Endodermal cell (in vitro differentiated cells): Measurements from ENCODE around the gene SCN8A. TPM values are rescaled to one million over a fixed set of nuclear protein-coding genes. Genes with fewer than 3 reads are reported as not detected.

Experiments
- DNase-seq: peaks from one replicate; pipeline ENCODE4 v3.0.0-alpha.2; 2017
- H3K27ac ChIP-seq: 2 replicates; pipeline ENCODE4 v1.5.1; 2013; ENCODE audit warnings: mild to moderate bottlenecking, low read depth, low read length, moderate library complexity
- H3K27me3 ChIP-seq: 2 replicates; pipeline ENCODE4 v1.6.1; 2013; ENCODE audit warnings: mild to moderate bottlenecking, low read length, moderate library complexity; ENCODE audit not compliant: insufficient read depth, control insufficient read depth, poor library complexity, severe bottlenecking
- H3K36me3 ChIP-seq: 2 replicates; pipeline ENCODE4 v1.7.0; 2013; ENCODE audit warnings: mild to moderate bottlenecking, low read length, moderate library complexity; ENCODE audit not compliant: control insufficient read depth, insufficient read depth
- H3K4me1 ChIP-seq: one replicate; pipeline ENCODE4 v1.7.0; 2013; ENCODE audit warnings: low read length; ENCODE audit not compliant: control insufficient read depth, insufficient read depth
- H3K4me3 ChIP-seq: 2 replicates; pipeline ENCODE4 v1.5.1; 2013; ENCODE audit warnings: mild to moderate bottlenecking, low read length, moderate library complexity
- H3K9ac ChIP-seq: 2 replicates; pipeline ENCODE4 v1.6.1; 2013; ENCODE audit warnings: mild to moderate bottlenecking, low read length, moderate library complexity; ENCODE audit not compliant: poor library complexity, severe bottlenecking; ENCODE audit errors: extremely low read depth
- H3K9me3 ChIP-seq: 2 replicates; pipeline ENCODE4 v1.6.1; 2013; ENCODE audit warnings: mild to moderate bottlenecking, low read length, moderate library complexity; ENCODE audit not compliant: control insufficient read depth
- H3K27ac Mint-ChIP-seq: 2 replicates; pipeline ENCODE4 v1.8.0; 2020; ENCODE audit warnings: mixed read lengths
- H3K27me3 Mint-ChIP-seq: 2 replicates; pipeline ENCODE4 v1.8.0; 2021; ENCODE audit warnings: mild to moderate bottlenecking, mixed read lengths; ENCODE audit not compliant: insufficient read depth
- H3K36me3 Mint-ChIP-seq: 2 replicates; pipeline ENCODE4 v1.8.0; 2020; ENCODE audit warnings: low read depth, mixed read lengths
- H3K4me1 Mint-ChIP-seq: 2 replicates; pipeline ENCODE4 v1.8.0; 2020; ENCODE audit warnings: mixed read lengths
- H3K4me3 Mint-ChIP-seq: 2 replicates; pipeline ENCODE4 v1.8.0; 2020; ENCODE audit warnings: mild to moderate bottlenecking, moderate library complexity, mixed read lengths
- H3K9me3 Mint-ChIP-seq: 2 replicates; pipeline ENCODE4 v1.8.0; 2020; ENCODE audit warnings: mild to moderate bottlenecking, mixed read lengths
- CTCF ChIP-seq: fragments of 200-600 bp; sonication (generic); conservative IDR thresholded peaks from 2 replicates; pipeline ENCODE4 v1.5.0; 2021; ENCODE audit warnings: antibody characterized with exemption, mild to moderate bottlenecking
- WGBS, 2 experiments: methylation state at CpG; one replicate each; pipeline versions ENCODE4 v1.1.5 to v1.1.7; 2013; ENCODE audit warnings: missing lambda C conversion rate in 2 of 2, mixed read lengths in 1 of 2; ENCODE audit not compliant: insufficient coverage in 1 of 2, insufficient read length in 1 of 2; 5-methylcytosine and 5-hydroxymethylcytosine counted together
- total RNA-seq, 2 donors: library from RNA; stranded (reverse); fragmentation: NEBNext Ultra II Directional in 1 of 2; extraction: Animal tissue kit (Norgen Biotek cat#: 25700) in 1 of 2; gene quantifications; 2 replicates in 1 of 2; 3 replicates in 1 of 2; pipeline ENCODE4 v1.2.1, GENCODE V29; 2021

The SCN8A gene
- total RNA-seq, 2 donors from 2014 or later = 9.5 to 9.7 TPM

DNA sequence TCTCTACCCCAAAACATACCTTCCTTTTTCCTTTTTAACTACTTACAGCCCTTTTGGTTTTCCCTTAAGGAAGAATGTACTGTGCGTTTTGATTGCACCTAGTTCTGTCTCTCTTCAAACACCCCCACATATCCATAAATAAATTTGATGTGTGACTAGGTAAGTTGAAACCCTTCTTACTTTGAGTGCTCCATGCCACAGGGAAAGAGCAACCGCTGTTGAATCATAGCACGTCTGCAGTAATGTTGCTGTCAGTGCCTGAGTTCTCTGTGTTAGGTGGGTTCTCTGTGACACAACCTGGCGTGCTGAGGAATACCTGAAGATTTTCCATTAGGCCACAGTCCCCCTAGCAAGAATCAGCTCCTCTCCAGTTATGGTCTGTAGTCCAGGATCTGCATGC lies 155.4 kb downstream of the SCN8A start:
- H3K27me3 Mint-ChIP-seq = peaks cover 65% of the 10 kb centered on the region
- H3K27ac ChIP-seq = no peak overlapping the region
- H3K4me3 Mint-ChIP-seq = no peak overlapping the region
- no peaks in the 10 kb centered on the region for H3K9me3 Mint-ChIP-seq
- peaks cover 12% of the 10 kb centered on the region for H3K36me3 ChIP-seq
- H3K36me3 Mint-ChIP-seq = peaks cover 5% of the 10 kb centered on the region
- peaks cover 9% of the 10 kb centered on the region for H3K4me1 Mint-ChIP-seq
- H3K27ac Mint-ChIP-seq = no peak overlapping the region
- no peak overlapping the region for H3K9ac ChIP-seq
- TF ChIP-seq CTCF = no peak
- peaks cover 69% of the 10 kb centered on the region for H3K27me3 ChIP-seq
- WGBS, 2 experiments = 89 to 90% methylated on average over 3 to 4 of the region's 4 CpGs
- H3K9me3 ChIP-seq = no peaks in the 10 kb centered on the region
- H3K4me3 ChIP-seq = no peak overlapping the region
- H3K4me1 ChIP-seq = peaks cover 4% of the 10 kb centered on the region
- DNase-seq = no peak

DNA sequence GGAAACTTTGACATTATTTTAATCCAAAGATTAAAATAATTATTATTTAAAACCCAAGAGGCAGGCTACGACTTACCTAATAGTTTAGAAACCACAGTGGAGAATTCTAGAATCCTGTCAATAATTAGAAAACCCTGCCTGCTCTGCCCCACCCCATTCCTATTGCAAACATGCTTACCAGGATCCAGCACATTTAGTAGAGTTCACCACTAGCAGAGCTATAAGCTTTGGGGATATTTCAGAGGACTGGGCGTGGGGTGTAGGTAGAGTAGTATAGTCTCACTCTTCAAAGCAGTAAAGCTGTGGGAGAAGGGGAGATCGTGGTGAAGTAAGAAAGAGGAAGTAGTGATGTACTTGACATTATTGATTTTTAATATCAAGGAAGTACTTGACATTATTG lies 157.2 kb downstream of the SCN8A start:
- H3K4me1 Mint-ChIP-seq = peaks cover 10% of the 10 kb centered on the region
- TF ChIP-seq CTCF = no peak
- Histone ChIP-seq H3K4me1 (peaks cover 4% of the 10 kb centered on the region), H3K9ac (no peak overlapping the region), H3K4me3 (no peak overlapping the region), H3K27ac (no peak overlapping the region), H3K27me3 (peaks cover 73% of the 10 kb centered on the region), H3K9me3 (no peaks in the 10 kb centered on the region), H3K36me3 (peaks cover 12% of the 10 kb centered on the region)
- H3K9me3 Mint-ChIP-seq = no peaks in the 10 kb centered on the region
- DNase-seq = no peak
- peaks cover 60% of the 10 kb centered on the region for H3K27me3 Mint-ChIP-seq
- H3K27ac Mint-ChIP-seq = no peak overlapping the region
- 90 to 92% methylated on average over 2 to 3 of the region's 3 CpGs for WGBS, 2 experiments
- no peak overlapping the region for H3K4me3 Mint-ChIP-seq
- H3K36me3 Mint-ChIP-seq = peaks cover 6% of the 10 kb centered on the region

DNA sequence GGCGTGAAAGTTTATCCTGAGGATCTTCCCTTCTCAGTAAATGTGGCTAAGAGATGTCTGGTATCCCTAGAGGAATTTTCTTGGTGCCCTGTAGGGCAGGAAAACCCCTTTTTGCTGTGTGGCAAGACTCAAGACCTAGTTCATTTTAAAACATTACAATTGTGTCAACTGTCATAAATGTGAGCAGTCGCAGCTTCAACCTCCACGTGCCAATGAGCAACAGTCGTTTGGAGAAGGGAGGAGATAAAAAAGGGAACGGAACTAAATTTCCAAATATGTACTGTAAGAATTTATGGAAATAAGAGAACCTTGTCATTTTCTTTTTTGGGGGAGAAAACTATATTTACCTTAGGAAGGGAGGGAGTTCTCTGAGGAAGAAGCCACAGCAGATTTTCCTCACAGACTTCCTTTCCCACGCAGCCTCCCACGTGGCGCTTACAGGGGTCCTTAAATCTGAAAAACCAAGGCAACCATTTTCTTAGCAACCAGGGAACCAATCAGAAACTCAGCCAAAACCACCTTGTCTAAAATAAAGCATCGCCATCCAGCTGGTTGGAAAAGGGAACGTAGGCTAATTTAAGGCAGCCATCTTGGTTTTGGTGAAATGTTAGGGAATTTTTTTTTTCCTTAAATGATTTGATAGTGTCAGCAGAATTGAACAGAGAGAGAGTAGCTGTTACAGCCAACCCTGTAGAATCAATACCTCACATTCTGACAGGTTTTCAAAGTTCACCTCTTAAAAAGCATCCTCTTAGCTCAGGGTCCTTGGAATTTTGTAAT lies 158.4 kb downstream of the SCN8A start:
- no peak for TF ChIP-seq CTCF
- Mint-ChIP-seq H3K4me1 (peaks cover 10% of the 10 kb centered on the region), H3K36me3 (peaks cover 6% of the 10 kb centered on the region), H3K4me3 (no peak overlapping the region), H3K27ac (no peak overlapping the region), H3K27me3 (peaks cover 59% of the 10 kb centered on the region), H3K9me3 (no peaks in the 10 kb centered on the region)
- no peak for DNase-seq
- Histone ChIP-seq H3K27ac (no peak overlapping the region), H3K36me3 (peaks cover 12% of the 10 kb centered on the region), H3K4me1 (peaks cover 4% of the 10 kb centered on the region), H3K9me3 (no peaks in the 10 kb centered on the region), H3K4me3 (no peak overlapping the region), H3K9ac (no peak overlapping the region), H3K27me3 (peaks cover 74% of the 10 kb centered on the region)
- 95 to 96% methylated on average over 6 to 10 of the region's 10 CpGs for WGBS, 2 experiments
